GM04504 (cell line): Measurements from ENCODE around the gene PRRT4.

ENCODE experiments used
- DNase-seq: peaks from one replicate; pipeline ENCODE4 v3.0.0-alpha.2; 2012; ENCODE audit warnings: low read depth

Gene PRRT4

DNA sequence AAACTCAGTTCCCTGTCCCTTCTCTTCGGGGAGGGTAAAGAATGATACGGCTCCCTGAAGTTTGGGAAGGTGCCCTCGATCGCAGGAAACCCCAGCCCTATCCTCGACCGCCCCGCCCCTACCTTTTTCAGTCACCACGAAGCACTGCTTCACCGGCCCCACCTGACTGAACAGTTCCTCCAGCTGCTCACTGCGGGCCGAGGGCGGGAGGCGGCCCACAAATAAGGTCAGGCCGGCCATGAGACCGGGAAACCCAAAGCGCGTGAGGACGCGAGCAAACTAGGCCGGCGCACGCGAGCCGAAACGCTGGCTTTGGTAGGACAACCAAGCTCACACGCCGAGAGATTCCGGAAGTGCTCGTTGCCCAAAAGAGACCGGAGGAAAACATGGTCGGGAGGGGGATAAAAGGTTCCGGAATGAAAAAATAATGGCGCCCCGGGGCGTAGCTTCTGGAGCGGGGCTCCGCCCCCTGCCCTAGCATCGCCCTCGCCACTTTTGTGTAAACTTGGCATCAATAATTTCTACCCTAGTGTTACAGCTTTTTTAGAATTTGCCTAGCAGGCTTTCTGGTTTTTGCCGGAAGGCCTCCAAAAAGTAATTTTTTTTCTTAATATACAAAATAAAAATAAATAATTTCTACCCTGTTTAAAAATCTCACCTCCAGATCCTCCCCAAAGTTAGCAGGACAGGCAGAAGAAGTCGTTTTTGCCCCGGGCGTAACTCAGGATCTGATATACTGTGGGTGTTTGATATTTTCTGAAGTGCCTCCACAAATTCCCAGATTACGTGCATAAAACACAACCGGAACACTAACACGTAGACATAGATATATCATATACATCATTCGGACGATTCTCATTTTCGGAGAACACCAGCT, 17.7 kb downstream of the PRRT4 start, which contains the start of gene RBM28:
TSS of gene RBM28 (minus strand) at position 355 of the 877 bp plus-strand sequence. CDS start at position 240, 115 bp downstream.
- peak; percentile 88 for DNase-seq

DNA sequence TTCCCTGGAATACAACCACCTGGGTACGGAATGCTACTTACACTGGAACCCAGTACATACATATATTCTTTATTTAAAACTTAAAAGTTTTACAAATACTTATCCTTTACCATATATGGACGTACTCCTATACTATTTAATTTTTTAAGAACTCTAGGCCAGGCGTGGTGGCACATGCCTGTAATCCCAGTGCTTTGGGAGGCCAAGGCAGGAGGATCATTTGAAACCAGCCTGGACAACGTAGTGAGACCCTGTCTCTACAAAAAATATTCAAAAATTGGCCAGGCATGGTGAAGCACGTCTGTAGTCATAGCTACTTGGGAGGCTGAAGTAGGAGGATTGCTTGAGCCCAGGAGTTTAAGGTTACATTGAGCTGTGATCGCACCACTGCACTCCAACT, 19.8 kb downstream of the PRRT4 start:
- DNase-seq: no peak

DNA sequence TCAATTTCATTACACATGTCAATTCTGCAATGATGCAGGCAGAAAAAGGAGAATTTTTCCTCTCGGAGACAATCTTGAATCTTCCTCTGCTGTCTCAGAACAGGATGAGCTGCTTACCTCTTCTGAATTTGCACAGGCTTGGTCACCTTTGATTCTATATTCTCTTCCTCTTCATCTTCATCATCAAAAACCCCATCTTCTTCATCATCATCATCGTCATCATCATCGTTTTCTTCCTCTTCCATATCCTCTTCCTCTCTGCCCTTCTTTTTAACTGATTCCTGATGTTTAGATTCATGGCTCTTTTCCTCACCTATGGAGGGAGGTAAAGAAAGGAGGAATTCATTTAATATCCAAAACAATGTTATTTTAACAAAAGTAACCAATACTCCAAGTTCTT, 25.8 kb downstream of the PRRT4 start:
- no peak for DNase-seq

DNA sequence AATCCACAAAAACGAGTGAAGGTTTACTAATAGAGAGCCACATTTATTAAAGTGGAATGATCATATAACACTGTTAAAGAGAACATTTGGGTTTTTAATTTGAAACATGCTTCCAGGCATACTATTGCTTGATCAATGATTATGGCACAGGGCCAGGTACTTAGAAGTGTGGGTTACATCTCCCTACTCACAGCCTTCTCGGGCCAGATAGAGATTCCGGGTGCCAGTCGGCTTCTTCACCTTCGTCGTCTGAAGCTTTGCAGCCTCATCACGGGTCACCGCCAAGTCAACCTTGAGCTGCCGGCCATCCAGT, 37.2 kb downstream of the PRRT4 start:
- DNase-seq: no peak

DNA sequence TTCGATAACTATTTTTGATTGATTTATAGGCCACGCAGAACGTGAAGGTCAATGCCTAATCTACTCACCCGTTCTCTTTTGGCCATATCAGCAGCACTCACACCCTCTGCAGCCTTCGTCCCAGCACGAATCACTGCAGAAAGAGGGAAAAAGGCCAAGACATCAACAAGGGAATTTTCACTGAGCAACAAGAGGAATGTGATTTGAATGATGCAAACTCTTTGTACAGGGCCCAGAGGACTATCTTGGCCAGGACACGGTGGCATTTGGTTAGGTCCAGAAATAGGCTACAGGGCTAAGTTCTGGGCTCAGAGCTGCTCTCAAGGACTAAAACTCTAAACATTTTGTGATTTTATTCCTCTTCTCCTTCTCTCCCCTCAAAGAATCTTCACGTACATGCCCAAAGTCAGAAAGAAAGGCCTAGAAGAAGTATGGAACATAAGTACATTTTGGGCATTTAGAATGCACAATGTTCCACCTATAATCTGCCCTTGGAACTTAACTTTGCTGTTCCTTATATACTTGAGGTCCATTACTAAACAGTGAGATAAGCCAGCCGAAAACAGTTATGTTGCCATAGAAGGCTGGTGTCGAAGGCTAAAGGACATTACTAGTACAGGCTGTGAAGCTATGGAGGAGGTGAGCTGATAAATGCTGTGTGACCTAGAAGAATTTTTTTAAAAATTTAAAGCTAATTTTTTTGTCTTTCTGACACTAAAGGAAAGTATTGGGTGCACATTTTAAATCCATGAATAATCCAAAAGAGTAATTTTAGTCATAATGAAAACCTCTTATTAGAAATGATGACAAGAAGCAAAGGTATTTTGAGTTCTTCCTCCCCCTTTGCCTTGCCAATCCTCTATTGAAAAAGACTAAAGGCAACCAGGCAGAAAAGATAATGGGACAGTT, 37.8 kb downstream of the PRRT4 start:
- peak; percentile 28 for DNase-seq

DNA sequence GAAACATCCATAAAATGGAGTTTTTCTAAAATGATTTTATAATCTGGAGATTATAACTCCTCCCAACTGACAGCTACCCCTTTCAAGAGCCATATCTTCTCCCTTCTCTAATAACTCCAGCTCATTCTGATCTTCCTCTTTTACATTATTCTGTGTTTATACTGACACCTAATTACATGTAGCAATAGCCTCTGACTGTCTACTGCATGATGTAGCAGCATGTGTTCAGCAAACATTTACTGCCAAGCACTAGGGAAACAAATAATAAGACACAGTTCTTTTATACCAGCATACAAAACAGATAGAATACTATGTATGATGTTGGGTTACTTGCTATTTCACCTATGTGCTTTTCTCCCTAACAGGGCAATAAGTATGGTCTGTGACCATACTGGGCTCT, 38.5 kb downstream of the PRRT4 start:
- no peak for DNase-seq

DNA sequence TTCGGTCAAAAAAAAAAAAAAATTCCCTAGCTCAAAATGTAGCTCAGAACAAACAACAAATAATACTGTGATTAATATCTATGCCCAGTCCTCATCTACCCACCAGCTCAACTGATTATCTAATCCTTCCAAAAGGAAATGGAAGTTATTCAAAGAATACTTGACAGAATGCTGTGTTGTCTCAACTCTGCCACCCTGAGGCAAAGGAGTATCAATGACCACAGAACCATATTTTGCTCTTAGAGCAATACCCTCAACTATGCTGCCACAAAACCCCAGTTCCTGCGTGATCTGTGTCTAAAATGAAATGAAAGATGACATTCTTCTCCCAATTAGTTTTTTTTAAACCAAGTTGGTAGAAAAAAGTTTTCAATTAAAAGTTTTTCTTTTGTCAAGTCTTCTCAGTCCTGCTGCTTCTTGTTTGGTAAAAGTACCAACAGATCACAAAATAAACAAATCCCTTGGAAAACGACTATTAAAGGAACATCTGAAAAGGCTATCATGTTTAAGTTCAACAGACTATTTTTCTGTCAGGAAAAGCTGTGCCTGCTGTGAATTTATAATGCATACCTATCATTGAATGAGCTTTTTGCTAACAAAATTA, 39.3 kb downstream of the PRRT4 start:
- DNase-seq: peak; percentile 24

DNA sequence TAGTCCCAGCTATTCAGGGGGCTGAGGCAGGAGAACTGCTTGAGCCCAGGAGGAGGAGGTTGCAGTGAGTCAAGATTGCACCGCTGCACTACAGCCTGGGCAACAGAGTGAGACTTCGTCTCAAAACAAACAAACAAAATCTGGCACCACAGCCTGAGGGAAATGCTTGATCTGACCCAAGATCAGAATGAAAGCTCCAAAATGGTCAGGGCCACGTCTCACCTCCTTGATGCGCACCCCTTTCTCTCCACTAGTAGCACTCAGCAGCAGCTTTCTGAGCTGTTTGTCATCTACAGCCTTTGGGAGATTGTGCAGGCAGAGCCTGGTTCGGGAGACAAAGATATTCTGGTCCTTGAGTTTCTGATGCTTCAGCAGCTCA, 40.5 kb downstream of the PRRT4 start:
- DNase-seq: no peak

DNA sequence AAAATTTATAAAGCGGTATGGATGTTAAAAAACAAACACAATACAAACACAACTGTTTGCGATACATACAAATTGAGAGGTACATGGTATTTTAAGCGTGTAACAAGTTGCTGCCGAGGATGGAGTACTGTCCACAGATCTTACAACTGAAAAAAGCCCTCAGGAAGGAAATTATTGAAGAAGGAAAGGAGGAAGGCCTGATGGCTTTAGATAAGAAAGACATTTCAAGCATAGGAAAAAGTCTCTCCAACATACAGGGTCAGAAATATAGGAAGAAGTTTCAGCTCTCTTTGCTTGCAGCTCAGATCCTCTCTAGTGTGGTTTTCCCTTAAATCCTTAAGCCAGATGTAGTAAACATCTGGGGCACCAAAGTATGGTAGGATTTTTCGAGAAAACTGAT, 42.8 kb downstream of the PRRT4 start:
- no peak for DNase-seq

DNA sequence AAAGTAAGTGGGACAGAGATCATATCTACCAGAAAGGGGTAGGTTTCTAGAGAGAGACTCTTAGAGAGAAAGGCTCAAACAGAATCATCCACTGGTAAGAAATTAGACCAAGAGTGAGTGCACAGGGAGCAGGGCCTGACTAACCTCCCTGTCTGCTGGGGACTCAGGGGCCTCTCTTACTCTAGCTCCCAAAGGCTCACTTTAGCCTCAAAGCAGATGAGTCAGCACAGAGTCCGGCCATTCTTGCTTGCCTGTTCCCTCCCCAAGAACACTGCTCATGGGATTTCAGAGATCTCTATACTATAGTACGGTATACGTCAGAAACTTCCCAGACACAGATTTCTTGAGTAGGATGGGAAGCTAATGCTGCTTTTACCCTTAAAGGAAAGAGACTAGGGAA, 50.5 kb downstream of the PRRT4 start:
- DNase-seq: no peak

DNA sequence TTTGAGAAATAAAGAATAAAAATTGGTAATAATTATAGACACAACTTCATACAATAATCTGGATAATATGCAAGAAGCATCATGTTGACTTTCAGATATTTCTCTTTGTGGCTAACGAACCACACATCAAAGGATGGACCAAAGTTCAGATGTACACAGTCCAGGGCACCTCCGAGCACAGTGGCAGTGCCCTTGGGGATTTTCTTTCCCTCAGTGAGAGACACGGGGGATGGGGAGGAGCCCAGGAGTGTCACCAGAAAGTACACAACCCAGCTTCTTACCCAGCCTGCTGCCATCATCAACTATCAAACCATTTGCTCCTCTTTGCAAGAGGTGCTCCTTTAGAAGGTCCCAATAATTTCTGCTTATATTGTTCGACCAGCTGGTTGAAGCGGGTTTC, 51.0 kb downstream of the PRRT4 start:
- no peak for DNase-seq

DNA sequence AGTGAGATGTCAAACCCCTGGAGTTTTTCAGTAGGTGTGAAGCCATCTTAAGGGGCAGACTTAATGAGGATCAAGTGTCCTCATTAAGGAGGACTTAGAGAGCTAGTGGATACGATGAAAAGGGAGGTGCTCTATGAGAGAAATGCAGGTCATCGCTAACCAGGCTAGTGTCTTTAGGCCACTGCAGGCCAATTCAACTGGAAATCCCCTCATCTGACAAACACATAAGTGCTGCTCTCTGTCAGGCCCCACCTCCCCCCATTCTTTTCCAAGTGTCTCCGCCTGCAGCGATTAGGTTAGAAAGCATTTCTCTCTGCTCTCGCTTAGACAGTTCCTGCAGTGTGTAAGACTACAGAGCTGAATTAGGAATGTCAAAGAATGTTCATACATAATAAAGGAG, 51.5 kb downstream of the PRRT4 start:
- no peak for DNase-seq

DNA sequence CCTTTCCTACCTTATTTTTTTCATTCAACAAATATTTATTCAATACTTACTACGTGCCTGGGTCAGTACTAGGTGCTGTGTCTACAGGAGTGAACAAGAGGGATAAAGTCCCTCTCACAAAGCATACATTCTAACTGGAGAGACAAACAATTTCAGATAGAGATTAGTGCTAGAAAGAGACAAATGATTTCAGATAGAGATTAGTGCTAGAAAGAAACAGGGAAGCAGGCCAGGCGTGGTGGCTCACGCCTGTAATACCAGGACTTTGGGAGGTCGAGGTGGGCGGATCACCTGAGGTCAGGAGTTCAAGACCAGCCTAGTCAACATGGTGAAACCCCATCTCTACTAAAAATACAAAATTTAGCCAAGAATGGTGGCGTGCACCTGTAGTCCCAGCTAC, 52.4 kb downstream of the PRRT4 start:
- DNase-seq: no peak

DNA sequence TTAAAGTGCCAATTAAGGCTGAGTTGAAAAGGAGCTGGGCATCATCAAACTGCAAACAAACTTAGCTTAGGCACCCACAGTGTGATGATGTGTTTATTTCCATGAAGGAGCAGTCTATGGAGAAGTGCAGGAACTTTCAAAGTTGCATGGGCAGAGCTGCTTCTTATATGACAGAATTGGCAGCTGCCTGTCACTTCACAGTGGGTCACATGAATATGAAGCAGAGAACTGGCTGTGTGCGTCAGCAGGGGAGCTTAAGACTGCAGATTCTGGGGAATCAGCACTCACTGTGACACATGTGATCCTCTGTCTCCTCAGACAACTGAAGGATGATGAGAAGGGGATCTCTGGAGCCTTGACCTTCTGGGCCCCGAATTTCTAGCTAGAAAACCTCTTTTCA, 54.4 kb downstream of the PRRT4 start:
- DNase-seq: no peak

DNA sequence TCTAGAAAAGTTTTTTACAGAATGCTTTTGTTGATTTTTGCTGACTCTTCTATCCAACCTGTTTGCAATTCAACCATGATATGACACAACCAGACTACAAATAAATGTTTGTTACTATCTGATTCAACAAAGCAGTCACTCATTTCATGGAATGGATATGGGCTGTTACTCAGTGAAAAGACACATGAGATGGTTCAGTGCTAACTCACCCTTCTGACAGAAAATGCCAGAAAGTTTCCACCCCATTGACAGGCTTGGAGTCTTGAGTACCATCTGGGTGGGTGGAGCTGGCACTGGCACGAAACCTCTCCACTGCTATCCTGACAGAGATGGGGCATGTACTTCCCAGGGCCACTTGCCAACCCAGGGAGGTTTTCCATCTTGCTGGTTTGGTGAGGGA, 57.3 kb downstream of the PRRT4 start:
- DNase-seq: no peak

DNA sequence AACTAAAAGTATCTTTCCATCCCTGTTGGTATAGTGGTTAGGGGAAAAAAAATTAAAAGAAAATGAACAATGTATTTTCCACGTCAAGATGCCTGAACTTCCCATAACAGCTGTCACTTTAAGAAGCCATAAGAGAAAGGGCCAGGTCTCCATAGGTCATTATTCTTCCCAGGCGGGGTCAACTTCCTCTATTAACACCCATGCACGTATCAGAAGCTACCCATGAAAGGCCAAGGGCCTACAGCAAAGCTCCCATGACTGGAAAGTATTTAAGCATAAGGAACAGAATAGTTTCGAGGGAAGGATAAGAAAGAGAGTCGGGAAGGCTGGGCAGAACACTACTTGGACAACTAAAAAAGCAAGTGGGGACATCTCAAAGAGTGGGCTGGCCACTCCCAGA, 57.8 kb downstream of the PRRT4 start:
- DNase-seq: no peak

DNA sequence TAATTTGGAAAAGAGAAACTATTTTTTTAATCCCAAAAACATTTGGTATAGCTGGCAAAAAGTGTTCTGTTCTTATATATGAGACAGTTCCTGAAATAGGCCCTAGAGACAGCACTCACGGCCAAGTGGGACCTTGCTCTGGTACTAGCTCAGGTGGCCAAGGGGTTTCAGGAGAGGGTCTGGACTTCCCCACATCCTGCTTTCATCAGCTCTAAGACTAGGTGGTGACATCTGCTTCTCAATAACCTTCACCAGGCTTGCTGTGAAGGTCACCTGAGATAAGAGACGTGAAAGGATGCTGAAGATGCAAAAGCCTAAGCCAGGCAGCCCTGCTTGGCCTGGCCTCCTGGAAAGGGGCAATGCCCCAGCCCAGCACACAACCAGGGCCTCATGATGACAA, 58.4 kb downstream of the PRRT4 start:
- no peak for DNase-seq

DNA sequence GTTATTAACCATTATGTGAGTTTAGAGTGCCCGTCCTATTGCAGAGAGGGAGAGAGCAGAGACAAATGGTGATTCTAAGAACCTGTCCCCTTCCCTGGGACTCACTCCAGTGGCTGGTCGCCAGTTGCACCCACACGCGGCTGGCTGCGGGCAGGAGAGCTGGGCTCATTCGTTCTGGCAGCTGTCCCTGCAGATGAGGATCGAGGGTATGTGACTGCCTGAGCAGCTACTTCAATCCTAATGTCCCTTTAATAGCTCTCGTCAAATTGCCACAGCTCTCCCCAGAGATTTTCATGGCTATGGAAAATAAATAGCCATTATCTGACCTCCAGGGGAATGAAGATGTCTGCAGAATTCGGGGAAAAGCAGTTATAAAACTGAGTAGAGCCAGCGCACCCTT, 59.4 kb downstream of the PRRT4 start:
- DNase-seq: no peak
